H1 (cell line): Measurements from ENCODE around the gene CYP1A1. TPM values are rescaled to one million over a fixed set of nuclear protein-coding genes. Genes with fewer than 3 reads are reported as not detected.

Experiments used
- BACH1 ChIP-seq: IDR thresholded peaks from 2 replicates; pipeline ENCODE4 v1.6.1; 2012; ENCODE audit warnings: low read length, improper control_type of control experiment
- BRCA1 ChIP-seq: IDR thresholded peaks from 2 replicates; pipeline ENCODE4 v1.6.1; 2012; ENCODE audit warnings: low read depth, low read length, improper control_type of control experiment
- CBX5 ChIP-seq: fragments of 300-800, 300-1000 bp; sonication (generic); IDR thresholded peaks from 2 replicates; pipeline ENCODE4 v1.7.1; 2016; ENCODE audit warnings: antibody characterized with exemption, low read length, low read depth
- CEBPB ChIP-seq: IDR thresholded peaks from 2 replicates; pipeline ENCODE4 v1.6.1; 2012; ENCODE audit warnings: low read depth, low read length
- E2F6 ChIP-seq: IDR thresholded peaks from 2 replicates; pipeline ENCODE4 v1.6.1; 2012; ENCODE audit warnings: inconsistent platforms
- EP300 ChIP-seq, 2 experiments: IDR thresholded peaks; 1 replicate in 1 of 2; 2 replicates in 1 of 2; pipeline ENCODE4 v1.6.1; 2011 to 2012; ENCODE audit warnings: low read depth in 2 of 2, low read length in 2 of 2, mild to moderate bottlenecking in 2 of 2, borderline replicate concordance in 1 of 2, inconsistent platforms in 1 of 2, moderate library complexity in 1 of 2
- EZH2 ChIP-seq: fragments of 200-600 bp; sonication (generic); IDR thresholded peaks from 2 replicates; pipeline ENCODE4 v1.7.1; 2012; ENCODE audit warnings: low read depth, mild to moderate bottlenecking, moderate library complexity, low read length, inconsistent platforms; ENCODE audit not compliant: severe bottlenecking
- FOSL1 ChIP-seq: IDR thresholded peaks from 2 replicates; pipeline ENCODE4 v1.6.1; 2011; ENCODE audit warnings: mild to moderate bottlenecking, low read depth, low read length, moderate library complexity; ENCODE audit not compliant: insufficient read depth
- HDAC2 ChIP-seq, 2 experiments: fragments of 300-600 bp in 1 of 2; sonication (generic) in 1 of 2; IDR thresholded peaks; 2 replicates each; pipeline ENCODE4 v1.6.1; 2011 to 2012; ENCODE audit warnings: low read depth in 2 of 2, low read length in 2 of 2, mild to moderate bottlenecking in 2 of 2, moderate library complexity in 2 of 2, borderline replicate concordance in 1 of 2, inconsistent platforms in 1 of 2
- JUN ChIP-seq: IDR thresholded peaks from 2 replicates; pipeline ENCODE4 v1.6.1; 2011; ENCODE audit warnings: low read depth, mild to moderate bottlenecking, improper control_type of control experiment, low read length
- KDM4A ChIP-seq: IDR thresholded peaks from one replicate; pipeline ENCODE4 v1.7.1; 2012; ENCODE audit warnings: low read depth, mild to moderate bottlenecking, moderate library complexity, low read length, inconsistent platforms; ENCODE audit not compliant: severe bottlenecking
- KDM5A ChIP-seq: fragments of 200-600 bp; IDR thresholded peaks from 2 replicates; pipeline ENCODE4 v1.7.1; 2012; ENCODE audit warnings: mild to moderate bottlenecking, low read length, inconsistent platforms, mixed read lengths
- NANOG ChIP-seq: IDR thresholded peaks from 2 replicates; pipeline ENCODE4 v1.6.1; 2011; ENCODE audit warnings: low read length, low read depth, mild to moderate bottlenecking, inconsistent platforms; ENCODE audit not compliant: insufficient read depth, poor library complexity, severe bottlenecking
- PHF8 ChIP-seq: fragments of 200-600 bp; sonication (generic); conservative IDR thresholded peaks from 2 replicates; pipeline ENCODE4 v1.7.1; 2012; ENCODE audit warnings: low read depth, mild to moderate bottlenecking, inconsistent platforms, low read length, moderate library complexity
- POU5F1 ChIP-seq: IDR thresholded peaks from 2 replicates; pipeline ENCODE4 v1.6.1; 2011; ENCODE audit warnings: low read depth, mild to moderate bottlenecking, low read length, moderate library complexity
- RBBP5 ChIP-seq: IDR thresholded peaks from 2 replicates; pipeline ENCODE4 v1.7.1; 2012; ENCODE audit warnings: low read depth, mild to moderate bottlenecking, inconsistent platforms, low read length, moderate library complexity, borderline replicate concordance
- RXRA ChIP-seq: IDR thresholded peaks from 2 replicates; pipeline ENCODE4 v1.6.1; 2011; ENCODE audit warnings: low read depth, mild to moderate bottlenecking, low read length, moderate library complexity; ENCODE audit not compliant: insufficient read depth
- SIRT6 ChIP-seq: IDR thresholded peaks from one replicate; pipeline ENCODE4 v1.7.1; 2012; ENCODE audit warnings: low read length, inconsistent platforms
- SIX5 ChIP-seq: IDR thresholded peaks from 2 replicates; pipeline ENCODE4 v1.6.1; 2011; ENCODE audit warnings: mild to moderate bottlenecking, low read depth, low read length
- SP2 ChIP-seq: IDR thresholded peaks from 2 replicates; pipeline ENCODE4 v1.6.1; 2012; ENCODE audit warnings: mild to moderate bottlenecking, low read length, inconsistent platforms
- TAF1 ChIP-seq: IDR thresholded peaks from 2 replicates; pipeline ENCODE4 v1.6.1; 2011; ENCODE audit warnings: mild to moderate bottlenecking, low read depth, low read length
- TBP ChIP-seq: IDR thresholded peaks from 2 replicates; pipeline ENCODE4 v1.6.1; 2011; ENCODE audit warnings: low read depth, low read length, improper control_type of control experiment
- TCF12 ChIP-seq: IDR thresholded peaks from 2 replicates; pipeline ENCODE4 v1.6.1; 2011; ENCODE audit warnings: low read depth, mild to moderate bottlenecking, low read length
- polyA plus RNA-seq, 7 experiments: library from polyadenylated mRNA; depleted of rRNA in 3 of 7; stranded (reverse) in 5 of 7; unstranded in 2 of 7; fragments of >200 nt in 5 of 7; fragments of 200-250 nt in 2 of 7; gene quantifications; 1 replicate in 5 of 7; 2 replicates in 1 of 7; 4 replicates in 1 of 7; pipeline versions ENCODE4 v1.2.1 to v1.2.3, GENCODE V29; 2011 to 2013; ENCODE audit warnings: missing spikeins in 2 of 7, mixed read lengths in 2 of 7
- total RNA-seq: library from RNA; stranded (reverse); fragmentation: NEBNext Ultra II Directional; extraction: Animal tissue kit (Norgen Biotek cat#: 25700); gene quantifications from 2 replicates; pipeline ENCODE4 v1.2.1, GENCODE V29; 2021

CYP1A1 gene
- total and polyA plus RNA-seq, 2 of the 8 experiments (the other 6 are each of a cell fraction or from before 2014, with no cell fraction given): 0.32 to 0.35 TPM

GRCh38 chr15:74695597-74696397 is 29.5 kb downstream of the CYP1A1 start, which contains the start of gene EDC3 (continued):
- no peak for TF ChIP-seq SIX5
- no peak for TF ChIP-seq CEBPB
- 0 out of 2 replicates have a peak, but pooled peaks have one; percentile 1 for TF ChIP-seq JUN
- TF ChIP-seq KDM4A: peak; percentile 65
- peak; percentile 49; the same call in 1 of the 2 replicates for TF ChIP-seq KDM5A
- 0 out of 3 replicates have a peak, but pooled peaks of 1 of the 2 experiments have one; percentile 20 for TF ChIP-seq EP300 (IDR thresholded peaks at IDR 0.05; ENCODE audit: borderline replicate concordance in 1 of 2, low read depth in 2 of 2, low read length in 2 of 2)
- no peak for TF ChIP-seq SP2
- TF ChIP-seq RXRA: no peak
- no peak for TF ChIP-seq EZH2
- TF ChIP-seq NANOG: no peak
- TF ChIP-seq TBP: peak; percentile 64; the same call in 1 of the 2 replicates
- peak; percentile 52 to 91; a peak in 2 of 4 replicates for TF ChIP-seq HDAC2 (IDR thresholded peaks at IDR 0.05; ENCODE audit: borderline replicate concordance in 1 of 2, low read depth in 2 of 2, low read length in 2 of 2)
- no peak for TF ChIP-seq E2F6
- TF ChIP-seq PHF8: peak; percentile 93
- TF ChIP-seq TAF1: peak; percentile 74; the same call in 1 of the 2 replicates
- TF ChIP-seq SIRT6: no peak
- TF ChIP-seq CBX5: no peak
- no peak for TF ChIP-seq POU5F1
- TF ChIP-seq TCF12: no peak
- TF ChIP-seq BACH1: no peak
- no peak for TF ChIP-seq FOSL1
- peak; percentile 54; the same call in 1 of the 2 replicates for TF ChIP-seq RBBP5
- TF ChIP-seq BRCA1: no peak
